NCI-H510A treated with DMSO at 0.1 percent for 48 hours (cell line): ENCODE data around the gene UNC13A.

Experiments used
- DNase-seq: peaks from one replicate; lab custom pipeline; 2025; lab: John Stamatoyannopoulos, UW

UNC13A gene

DNA sequence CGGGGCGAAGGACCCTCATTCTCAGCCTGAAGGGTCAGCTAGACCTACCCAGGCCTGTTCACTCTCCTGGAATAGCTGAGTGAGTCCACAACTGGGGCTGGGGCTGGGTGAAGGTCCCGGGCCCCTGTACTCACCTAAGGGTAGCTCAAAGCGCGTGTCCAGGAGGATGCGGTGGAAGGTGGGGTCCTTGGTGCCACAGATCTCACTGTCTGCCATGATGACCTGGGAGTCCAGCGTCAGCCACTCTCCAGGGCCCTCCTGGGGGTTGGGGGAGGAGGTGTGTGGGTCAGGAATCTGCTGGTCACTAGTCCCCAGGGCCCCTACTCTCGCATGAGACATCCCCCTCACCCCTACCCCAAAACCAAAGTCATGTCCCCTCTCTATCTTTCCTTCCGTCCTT is 18.7 kb downstream of the UNC13A start:
- no peak for DNase-seq

DNA sequence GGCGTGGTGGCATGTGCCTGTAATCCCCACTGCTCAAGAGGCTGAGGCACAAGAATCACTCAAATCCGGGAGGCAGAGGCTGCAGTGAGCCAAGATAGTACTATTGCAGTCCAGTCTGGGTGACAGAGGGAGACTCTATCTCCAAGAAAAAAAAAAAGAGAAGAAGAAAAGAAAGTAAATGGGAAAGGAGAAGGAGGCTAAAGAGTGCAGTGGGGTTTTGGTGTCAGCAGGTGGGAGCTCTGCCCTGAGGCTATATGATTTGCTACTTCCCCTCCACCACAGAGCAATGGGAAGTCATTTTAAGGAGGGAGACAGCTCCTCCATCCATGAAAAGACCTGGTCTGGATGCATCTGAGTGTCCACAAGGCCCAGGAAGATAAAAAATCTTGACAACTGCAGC is 23.1 kb downstream of the UNC13A start:
- DNase-seq, result no peak

DNA sequence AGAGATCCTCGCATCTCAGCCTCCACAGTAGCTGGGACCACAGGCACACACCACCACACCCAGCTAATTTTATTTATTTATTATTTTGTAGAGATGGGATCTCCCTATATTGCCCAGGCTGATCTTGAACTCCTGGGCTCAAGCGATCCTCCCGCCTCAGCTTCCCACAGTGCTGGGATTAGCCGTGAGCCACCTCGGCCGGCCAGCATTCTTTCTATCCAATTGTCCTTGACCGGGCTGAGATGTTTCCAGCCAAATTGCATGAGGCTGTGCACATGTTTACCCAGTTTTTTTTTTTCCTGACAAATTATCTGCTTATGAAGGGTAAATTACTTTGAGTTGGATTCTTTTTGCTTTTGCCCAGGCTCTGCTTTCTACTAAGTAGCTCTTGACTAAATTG is 28.2 kb downstream of the UNC13A start:
- no peak for DNase-seq

DNA sequence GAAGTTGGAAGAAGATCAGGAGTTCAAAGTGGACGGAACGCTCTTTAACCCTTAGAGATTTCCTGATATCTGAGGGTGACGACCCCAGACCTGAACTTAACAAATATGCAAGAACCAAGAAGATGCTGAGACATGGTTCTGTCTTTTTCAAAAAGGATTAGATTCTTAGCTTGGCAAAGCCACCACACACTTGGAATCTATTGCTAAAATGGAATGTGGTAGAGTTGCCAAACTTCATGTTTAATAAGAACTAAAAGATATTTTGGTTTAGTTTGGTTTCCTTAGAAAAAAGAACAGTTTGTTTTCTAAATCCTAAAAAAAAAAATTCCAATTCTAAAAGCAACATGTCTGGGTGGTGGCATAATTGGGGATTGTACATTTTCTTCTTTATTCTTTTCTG is 29.5 kb downstream of the UNC13A start:
- DNase-seq, result no peak

DNA sequence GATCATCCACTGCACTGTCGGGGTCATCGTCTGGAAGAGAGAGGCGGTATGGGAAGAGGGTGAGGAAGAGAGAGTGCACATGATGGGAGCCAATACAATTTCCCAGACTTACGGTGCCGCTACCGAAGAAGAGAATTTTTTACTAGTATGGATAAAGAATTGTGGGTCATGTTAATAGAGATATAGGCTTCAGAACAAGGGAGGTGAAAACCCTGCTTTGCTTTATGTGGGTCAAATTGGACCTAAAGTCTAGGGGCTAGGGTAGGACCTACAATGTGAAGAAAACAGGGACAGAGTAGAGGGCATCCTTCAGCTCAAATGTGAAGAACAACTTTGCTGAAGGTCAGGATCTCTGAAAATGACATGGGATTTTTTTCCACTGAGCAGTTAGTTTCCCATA is 29.9 kb downstream of the UNC13A start:
- DNase-seq, result no peak

DNA sequence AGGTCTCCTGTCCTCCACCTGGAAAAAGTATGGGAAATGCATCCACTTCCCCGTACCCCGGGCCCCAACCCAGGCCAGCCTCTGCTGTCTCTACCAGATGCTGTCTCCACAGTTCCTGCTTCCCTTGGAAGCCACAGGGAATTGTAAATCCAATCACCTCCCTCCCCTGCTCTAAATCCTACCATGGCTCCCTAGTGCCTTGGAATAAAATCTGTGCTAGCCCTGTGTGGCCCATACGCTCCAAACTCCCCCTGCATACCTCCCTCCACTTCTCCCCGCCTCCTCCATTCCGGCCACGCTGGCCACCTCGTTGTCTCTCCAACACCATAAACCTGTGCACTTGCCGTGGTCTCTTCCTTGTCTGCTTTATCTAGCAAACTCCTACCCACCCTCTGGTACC is 31.2 kb downstream of the UNC13A start:
- no peak for DNase-seq

DNA sequence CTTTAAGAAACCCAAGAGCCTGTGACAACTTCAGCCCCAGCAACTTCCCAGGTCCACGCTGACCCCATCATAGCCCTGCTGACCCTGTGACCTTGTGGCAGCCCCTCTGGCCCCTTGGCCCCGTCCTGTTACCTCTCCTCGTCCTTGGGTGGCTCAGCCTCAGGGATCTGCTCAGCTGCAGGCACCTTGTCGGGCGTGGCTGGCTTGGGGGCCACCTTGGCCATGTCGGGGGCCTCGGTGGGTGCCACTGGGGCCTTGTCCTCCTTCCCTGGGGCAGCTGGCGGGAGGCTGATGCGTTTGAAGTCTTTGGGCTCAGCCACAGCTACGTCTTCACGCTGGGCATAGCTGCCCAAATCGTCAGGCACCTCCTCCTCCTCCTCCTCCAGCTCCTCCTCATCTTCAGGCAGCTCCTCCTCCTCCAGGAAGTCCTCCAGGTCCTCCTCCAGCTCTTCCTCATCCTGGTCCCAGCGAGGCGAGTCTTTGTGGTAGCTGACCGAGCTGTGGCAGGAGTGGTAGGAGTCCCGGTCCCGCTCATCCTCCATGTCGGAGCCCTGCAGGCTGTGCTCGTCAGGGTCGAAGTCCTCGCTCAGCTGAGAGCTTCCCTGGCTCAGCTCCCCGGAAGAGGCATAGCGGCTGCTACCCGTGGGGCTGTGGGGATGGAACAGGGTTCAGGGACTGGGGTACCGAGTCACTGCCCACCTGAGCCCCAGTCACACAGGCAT is 32.2 kb downstream of the UNC13A start:
- DNase-seq, result no peak

DNA sequence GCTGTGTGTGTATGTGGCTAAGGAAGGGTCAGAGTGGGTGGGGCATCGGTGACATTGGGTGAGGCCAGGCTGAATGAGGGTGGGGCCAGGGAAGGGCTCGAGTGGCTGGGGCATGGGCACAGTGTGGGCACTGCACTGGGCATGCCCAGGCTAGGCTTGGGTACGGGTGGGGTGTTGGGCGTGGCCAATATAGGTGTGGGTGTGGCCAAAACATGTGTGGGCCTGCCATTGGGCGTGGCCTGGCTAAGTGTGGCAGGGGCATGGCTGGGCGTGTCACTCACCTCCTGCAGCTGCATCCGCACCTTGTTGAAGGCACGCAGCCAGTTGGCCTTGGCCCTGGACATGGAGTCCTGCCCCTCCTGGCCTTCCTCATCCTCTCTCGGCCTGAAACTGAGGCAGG is 33.2 kb downstream of the UNC13A start:
- no peak for DNase-seq

DNA sequence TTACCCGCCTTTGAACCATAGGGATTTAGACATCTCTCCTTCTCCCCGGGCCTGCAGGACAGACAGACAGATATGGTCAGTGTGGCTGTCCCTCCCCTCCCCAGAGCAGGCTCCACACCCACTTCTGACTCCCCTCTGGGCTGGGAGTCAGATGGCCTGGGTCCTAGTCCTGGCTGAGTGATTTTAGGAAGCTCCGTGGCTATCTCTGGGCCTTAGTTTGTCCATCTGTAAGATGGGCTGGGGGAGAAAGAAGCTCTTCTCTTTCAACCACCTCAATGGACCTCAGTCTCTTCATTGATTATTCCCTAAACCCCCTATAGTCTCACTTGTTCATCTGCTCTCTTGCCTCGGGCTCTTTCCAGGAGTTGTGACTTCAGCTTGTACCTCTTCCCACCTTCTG is 35.5 kb downstream of the UNC13A start:
- DNase-seq, result no peak

DNA sequence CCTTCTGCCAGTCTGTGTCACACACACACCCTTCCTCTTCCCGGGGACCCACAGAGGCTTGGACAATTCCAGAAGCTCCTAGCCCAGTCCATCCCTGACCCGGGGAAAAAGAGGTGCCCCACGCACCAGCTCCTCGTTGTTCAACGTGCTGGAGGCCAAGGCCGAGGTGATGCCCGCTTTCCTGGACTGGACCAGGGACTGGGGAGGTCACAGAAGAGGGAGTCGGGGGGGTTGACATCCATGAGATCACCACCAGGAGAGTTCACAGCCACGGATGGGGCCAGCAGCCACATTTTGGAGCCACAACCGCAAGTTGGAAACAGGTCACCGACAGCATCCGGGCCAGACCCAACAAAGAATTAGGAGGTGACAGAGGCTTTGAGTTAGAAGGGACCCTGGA is 39.4 kb downstream of the UNC13A start:
- no peak for DNase-seq

DNA sequence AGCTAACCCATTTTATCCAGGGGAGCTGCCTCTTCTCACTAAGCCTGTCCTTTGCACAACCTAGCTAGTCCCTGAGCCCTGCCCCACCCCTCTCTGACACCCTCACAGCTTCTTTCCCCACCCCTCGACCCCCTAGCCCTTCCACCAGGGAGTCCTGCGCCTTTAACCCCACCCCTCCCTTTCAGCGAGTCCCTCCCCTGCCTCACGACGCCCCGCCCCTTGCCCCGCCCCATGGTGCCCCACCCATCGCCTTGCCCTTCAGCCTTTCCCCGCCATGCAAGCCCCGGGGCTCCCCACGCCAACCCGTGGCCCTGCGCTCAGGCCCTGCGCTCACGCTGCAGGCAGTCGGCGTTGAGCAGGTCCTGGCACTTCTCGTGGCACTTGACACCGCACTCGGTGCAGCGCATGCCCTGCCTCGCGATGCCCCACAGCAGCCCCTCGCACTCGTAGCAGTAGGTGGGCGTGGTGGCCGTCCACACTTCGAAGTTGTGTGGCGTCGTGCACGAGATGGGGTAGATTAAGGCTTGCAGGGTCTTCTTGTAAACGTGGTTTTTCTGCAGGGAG is 40.0 kb downstream of the UNC13A start:
- DNase-seq, result no peak

DNA sequence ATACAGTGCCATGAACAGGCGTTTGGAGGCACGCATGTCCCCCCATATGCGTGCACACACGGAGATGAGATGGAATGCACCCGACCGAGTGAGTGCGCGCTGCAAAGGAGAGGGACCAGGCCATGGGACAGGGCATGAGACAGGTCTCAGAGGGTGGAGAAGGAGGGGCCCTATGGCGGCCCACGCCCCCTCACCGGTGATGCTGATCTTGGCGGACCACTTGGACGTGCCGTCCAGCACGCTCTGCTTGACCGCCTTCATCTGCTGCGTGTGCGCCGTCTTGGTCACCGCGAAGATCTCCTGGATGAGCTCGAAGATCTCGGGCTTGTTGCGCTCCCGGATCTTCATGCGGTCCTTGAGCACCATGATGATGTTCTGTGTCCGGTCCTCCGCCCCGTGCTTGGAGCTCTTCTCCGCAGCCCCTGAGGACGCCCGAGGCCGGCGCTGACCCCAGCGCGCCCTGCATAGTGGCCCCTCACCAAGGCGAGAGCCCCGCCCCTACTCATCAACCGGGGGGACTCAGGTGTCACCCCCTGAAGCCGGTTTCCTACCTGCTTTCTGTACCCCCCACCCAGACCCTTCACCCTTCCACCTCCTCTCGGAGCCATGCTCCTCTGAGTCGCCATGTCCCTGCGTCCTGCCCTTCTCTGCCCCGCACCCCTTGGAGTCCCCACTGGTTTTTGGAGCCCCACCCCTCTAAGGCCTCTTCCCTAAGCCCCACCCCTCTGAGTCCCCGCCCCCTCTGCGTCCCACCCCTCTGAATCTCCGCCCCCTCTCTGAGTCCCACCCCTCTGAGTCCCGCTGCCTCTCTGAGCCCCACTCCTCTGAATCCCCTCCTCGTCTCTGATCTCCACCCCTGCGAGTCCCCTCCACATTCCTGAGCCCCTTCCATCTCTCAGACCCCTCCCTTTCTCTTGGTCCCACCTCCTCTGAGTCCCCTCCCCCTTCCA is 40.8 kb downstream of the UNC13A start:
- no peak for DNase-seq

DNA sequence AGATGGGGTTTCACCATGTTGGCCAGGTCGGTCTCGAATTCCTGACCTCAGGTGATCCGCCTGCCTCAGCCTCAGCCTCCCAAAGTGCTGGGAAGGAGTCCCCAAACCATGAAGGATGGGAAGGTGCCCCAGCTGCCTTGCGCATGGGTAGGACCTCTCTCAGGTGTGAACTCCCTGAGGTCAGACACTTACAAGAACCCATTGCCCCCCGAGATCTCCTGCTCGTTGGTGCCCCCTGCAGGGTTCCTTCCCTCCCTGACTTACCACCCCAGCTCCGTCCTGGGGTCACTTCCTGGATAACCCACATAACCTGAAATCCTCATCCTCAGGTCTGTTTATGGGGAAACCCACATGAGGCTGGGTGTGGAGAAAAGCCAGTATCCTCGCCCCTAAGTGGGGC is 41.7 kb downstream of the UNC13A start:
- DNase-seq, result no peak

DNA sequence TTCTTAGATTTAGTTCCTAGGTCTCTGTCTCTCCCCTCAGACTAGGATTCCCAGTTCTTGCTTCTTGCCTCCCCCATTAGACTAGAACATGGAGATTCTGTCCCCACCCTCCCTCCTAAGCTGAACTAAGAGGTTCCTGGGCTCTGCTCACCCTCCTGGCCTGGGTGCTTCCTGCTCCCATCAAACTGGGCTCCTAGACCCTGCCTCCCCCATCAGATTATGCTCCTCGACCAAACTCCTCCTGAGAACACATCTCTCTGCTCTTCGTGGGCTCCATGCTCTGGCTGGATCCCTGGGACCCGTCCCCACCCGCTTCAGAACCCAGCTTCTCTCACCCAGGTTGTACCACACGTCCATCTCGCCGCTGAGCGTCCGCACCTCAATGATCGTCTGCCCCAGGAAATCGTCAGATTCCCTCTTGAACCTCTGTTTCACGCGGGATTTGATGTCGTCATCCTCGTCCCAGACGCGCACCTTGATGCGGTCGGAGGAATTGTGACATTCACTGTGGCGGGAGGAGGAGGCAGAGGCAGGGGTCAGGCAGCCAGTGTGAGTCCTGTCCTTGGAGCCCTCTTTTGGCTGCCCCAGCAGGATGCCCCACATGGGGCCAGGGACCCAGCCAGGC is 42.7 kb downstream of the UNC13A start:
- no peak for DNase-seq

DNA sequence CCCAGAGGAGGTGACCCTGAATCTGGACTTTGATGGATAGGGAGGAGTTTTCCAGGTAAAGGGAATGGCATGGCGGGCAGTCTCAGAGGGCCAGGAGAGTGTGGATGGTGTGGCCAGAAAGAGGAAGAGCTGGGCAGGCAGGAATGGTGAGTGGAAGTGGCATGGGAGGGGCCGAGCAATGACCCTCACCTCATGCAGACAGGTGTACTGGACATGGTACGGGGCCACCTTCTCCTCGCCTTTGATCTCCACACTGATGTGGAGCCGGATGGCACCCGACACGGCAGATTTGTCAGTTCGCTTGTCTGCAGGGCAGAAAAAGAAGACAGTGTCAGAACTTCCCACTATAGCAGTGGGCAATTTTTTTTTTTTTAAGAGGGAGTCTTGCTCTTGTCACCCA is 45.5 kb downstream of the UNC13A start:
- DNase-seq, result no peak

DNA sequence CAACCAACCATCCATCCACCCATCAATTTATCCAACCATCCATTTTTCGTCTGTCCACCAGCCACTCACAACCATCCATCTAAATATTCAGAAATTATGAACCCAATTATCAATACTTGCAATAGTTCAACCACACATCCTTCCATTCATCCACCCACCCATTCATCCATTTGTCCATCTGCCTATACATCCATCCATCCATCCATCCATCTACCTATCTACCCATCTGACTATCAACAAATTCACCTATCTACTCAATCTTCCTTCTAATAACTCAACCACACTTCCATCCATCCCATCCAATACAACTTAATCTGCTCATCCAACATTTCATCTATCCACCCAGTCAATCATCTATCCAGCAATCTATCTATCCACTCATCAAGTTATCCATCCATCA is 46.3 kb downstream of the UNC13A start:
- no peak for DNase-seq

DNA sequence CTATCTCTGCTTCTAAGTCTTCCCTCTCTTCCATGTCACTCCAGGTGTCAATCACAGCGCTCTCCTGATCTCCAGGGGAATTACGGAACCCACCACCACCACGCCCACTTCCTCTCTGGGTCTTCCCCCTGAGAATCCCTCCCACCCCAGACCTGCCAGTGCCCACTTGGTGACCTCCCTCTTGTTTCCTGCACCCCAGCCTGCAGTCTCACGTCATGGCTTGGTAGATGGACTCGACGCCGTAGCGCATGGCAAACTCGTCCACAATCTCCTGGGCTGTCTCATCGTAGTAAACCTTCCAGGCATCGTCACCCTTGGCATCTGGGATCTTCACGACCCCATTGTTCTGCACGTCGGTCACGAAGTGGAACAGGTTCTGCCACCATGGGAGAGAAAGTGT is 47.0 kb downstream of the UNC13A start:
- no peak for DNase-seq

DNA sequence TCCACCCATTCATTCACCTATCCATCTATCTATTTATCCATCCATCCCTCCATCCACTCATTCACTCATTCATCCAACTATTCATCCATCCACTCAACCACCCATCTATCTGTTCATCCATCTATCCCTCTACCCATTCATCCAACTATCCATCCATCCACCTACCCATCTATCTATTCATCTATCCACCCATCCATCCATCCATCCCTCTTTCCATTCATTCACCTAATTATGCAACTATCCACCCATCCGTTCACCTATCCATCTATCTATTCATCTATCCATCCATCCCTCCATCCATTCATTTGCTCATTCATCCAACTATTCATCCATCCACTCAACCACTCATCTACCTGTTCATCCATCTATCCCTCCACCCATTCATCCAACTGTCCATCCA is 54.5 kb downstream of the UNC13A start:
- no peak for DNase-seq

DNA sequence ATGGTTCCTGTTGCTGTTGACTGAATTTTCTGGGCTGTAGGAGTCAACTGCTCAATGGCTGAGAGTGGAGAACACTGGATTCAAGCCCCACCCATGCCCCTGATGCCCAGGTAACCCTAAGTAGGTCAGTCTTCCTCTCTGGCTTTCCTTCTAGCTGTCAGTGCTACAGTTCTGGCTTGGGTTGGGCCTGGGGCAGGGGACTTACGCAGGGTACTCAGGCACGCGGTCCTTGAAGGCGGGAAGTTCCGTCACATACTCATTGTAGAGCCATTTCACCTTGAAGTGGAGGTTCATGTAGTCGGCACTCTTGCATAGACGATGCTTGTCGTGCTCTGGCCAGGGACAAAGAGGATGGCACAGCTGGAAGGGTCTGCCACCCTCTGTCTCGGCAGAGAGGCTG is 55.6 kb downstream of the UNC13A start:
- no peak for DNase-seq

DNA sequence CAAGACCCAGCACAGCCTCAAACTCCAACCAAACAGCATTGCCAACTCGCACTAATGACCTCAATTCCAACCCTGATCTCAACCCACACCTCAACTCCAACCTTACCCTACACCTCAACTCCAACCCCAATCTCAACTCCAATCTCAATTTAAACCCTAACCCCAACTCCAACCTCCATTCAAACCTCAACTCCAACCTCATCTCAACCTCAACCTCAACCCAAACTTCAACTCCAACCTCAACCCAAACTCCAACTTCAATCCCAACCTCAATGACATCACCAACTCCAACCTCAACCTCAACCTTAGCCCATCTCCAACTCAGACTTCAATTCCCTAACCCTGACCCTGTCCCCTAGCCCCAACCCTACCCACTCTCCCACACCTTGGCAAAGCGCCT is 58.4 kb downstream of the UNC13A start:
- DNase-seq, result no peak

DNA sequence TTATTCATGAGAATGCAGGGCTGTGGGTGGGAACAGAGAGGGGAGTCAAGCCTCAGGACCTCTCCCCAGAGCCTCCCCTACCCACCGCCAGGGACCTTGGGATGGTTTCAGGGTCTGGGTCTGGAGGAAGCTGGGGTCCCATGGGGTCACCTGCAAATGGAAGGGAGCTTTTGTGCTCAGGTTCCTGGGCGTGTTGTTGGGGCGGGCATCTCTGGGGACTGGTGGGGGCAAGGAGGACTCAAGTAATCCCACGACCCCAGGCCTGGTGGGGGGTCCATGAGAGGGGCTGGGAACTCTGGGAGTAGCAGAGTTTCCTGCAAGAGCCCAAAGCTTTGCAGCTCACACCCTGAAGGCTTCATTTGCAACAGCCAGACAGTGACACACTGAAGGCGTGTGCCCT is 60.2 kb downstream of the UNC13A start:
- DNase-seq, result no peak

DNA sequence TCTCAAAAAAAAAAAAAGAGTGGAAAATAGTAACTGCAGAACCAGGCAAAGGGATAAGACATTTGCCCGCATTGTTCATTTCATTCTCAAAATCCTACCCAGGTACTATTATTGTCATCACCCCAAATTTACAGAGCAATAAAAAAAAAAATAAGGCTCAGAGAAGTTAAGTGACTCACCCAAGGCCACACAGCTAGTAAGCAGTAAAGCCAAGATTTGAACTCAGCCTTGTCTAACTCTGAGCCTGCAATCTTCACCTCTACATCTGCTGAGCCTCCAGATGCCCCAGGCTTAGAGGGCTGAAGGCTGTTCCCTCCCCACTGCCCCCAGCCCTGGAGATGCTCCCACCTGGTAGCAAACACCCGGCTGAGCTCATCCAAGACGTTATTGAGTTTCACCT is 61.0 kb downstream of the UNC13A start:
- DNase-seq, result no peak
